A673 (cell line): ENCODE measurements around the gene STK38L.

Source experiments
- EZH2 ChIP-seq: fragments of 200-600 bp; sonication (generic); IDR thresholded peaks from 2 replicates; pipeline ENCODE4 v1.6.1; 2017; ENCODE audit warnings: borderline replicate concordance, low read depth, mild to moderate bottlenecking, mixed read lengths, antibody characterized with exemption, low read length; ENCODE audit not compliant: poor library complexity, severe bottlenecking
- TF ChIP-seq, protein P1 (sequence below): fragments of 300-800, 200-600 bp; sonication (generic); conservative IDR thresholded peaks from 2 replicates; pipeline ENCODE4 v1.5.1; 2017; ENCODE audit warnings: low read depth, mild to moderate bottlenecking, antibody characterized with exemption, low read length, moderate library complexity, mixed read lengths

DNA sequence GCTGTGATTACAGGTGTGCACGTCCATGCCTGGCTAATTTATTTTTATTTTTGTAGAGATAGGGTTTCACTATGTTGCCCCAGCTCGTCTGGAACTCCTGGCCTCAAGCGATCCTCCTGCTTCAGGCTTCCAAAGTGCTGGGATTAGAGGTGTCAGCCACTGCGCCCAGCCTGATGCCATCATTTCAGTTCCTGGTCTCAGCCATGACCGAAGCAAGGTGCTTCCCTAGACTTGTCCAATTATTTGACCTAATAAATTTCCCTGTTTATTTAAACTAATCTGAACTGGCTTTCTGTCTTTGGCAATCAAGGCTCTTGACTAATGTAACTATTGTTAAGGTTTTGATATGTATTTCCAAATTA, 24.4 kb upstream of the STK38L start:
- TF ChIP-seq, protein P1, sequence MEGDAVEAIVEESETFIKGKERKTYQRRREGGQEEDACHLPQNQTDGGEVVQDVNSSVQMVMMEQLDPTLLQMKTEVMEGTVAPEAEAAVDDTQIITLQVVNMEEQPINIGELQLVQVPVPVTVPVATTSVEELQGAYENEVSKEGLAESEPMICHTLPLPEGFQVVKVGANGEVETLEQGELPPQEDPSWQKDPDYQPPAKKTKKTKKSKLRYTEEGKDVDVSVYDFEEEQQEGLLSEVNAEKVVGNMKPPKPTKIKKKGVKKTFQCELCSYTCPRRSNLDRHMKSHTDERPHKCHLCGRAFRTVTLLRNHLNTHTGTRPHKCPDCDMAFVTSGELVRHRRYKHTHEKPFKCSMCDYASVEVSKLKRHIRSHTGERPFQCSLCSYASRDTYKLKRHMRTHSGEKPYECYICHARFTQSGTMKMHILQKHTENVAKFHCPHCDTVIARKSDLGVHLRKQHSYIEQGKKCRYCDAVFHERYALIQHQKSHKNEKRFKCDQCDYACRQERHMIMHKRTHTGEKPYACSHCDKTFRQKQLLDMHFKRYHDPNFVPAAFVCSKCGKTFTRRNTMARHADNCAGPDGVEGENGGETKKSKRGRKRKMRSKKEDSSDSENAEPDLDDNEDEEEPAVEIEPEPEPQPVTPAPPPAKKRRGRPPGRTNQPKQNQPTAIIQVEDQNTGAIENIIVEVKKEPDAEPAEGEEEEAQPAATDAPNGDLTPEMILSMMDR = no peak
- TF ChIP-seq EZH2 = no peak
